ENCODE data around the gene TSPY9. TPM values are rescaled to one million over a fixed set of nuclear protein-coding genes. Genes with fewer than 3 reads are reported as not detected.

The TSPY9 gene, protein sequence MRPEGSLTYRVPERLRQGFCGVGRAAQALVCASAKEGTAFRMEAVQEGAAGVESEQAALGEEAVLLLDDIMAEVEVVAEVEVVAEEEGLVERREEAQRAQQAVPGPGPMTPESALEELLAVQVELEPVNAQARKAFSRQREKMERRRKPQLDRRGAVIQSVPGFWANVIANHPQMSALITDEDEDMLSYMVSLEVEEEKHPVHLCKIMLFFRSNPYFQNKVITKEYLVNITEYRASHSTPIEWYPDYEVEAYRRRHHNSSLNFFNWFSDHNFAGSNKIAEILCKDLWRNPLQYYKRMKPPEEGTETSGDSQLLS
- not detected in 2 replicates for total RNA-seq

GRCh38 chrY:9486967-9487366 lies at the start of gene TSPY9:
TSS of gene TSPY9 (plus strand) at chrY:9487267. CDS start at chrY:9487313, 46 bp downstream.

DNA sequence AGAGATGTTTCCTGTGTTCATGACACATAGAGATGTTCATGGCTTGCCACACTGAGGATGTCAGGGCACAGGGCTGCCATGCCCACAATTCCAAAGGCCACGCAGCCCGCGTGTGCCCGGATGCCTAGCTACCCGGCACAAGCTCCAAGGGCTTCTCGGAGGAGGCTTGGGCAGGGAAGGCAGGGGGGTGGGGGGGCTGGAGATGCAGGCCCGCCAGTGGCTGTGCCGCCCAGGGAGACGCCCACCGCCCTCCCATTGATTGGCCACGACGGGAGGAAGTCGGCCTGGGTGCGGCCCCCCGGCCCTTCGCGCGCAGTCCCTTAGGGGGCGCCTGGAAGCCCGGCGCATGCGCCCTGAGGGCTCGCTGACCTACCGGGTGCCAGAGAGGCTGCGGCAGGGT lies 20.4 kb upstream of the TSPY9 start, which contains the start of gene TSPY1:
Gene TSPY1 (plus strand): TSS at position 301 of the 400 bp plus-strand sequence. CDS start 46 bp downstream, at position 347.

GRCh38 chrY:9527580-9527979 lies 40.5 kb downstream of the TSPY9 start, which contains the start of gene TSPY10:
TSS of gene TSPY10 (plus strand) at chrY:9527880. CDS start at chrY:9527926, 46 bp downstream.

Other genes with a start within 250 kb of the TSPY9 start
- not detected in 2 replicates for gene TSPY4, start 149.8 kb upstream of the TSPY9 start, total RNA-seq
- gene TSPY8, start 129.5 kb upstream of the TSPY9 start, total RNA-seq: not detected in 2 replicates
- not detected in 2 replicates for gene TSPY3, start 88.8 kb upstream of the TSPY9 start, total RNA-seq
- gene TSPY1, start 20.3 kb upstream of the TSPY9 start, total RNA-seq: not detected in 2 replicates
- gene TSPY10, start 40.6 kb downstream of the TSPY9 start, total RNA-seq: not detected in 2 replicates

Measured in airway epithelial cell (primary cell).